ENCODE measurements around the gene AGPAT4. TPM values are rescaled to one million over a fixed set of nuclear protein-coding genes. Genes with fewer than 3 reads are reported as not detected.

AGPAT4 gene
- 3.5 to 5.6 TPM (median 5.2 TPM) in 5 replicates for total RNA-seq (2022; extraction: Qiagen RNA extraction)

DNA sequence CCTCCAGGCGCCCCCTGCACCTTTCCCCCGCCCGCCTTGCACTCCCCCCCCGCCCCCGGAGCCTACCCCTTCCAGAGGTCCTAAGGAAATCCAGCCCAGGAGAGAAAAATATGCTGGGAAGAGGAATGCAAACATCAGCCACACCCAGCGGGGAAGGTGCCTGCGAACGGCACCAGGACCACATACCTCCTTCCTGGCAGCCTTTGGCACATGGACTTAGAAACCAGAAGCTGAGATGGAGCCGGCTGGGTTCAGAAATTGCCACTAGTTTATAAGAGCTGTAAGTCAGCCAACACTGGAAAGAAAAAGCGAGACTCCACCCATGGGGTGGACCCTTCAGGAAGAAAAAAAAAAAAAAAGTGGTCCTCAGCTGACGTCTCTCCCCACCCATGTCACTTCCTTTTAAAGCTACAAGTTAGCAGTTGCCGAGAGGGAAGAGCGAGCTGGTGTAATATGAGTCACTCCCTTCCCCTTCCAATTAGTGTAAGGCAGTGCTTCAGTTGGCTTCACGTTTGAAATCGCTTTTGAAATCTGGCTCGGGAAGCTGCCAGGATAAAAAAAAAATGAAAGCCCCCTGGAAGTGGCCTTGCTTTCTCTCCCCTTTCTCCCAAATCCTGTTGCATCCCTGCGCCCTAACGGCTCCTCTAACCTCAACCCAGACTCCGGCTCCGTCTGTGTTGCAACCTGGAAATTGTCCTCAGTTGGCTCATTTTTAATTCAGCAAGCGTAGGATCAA, at the start of gene AGPAT4:
TSS of gene AGPAT4 (minus strand) at position 310 of the 736 bp plus-strand sequence. CDS start 41,848 bp downstream, outside the sequence.

Measured in A549 treated with Hydrocortisone at 1 μM for 4 hours (cell line).